DLD1 (cell line): ENCODE measurements around the gene RALY.

Experiments used
- in situ Hi-C: cut with HindIII; loops from 2 replicates; pipeline ENCODE4 v1.10.0; 2017; ENCODE audit warnings: low sequenced_read_pairs

RALY gene

GRCh38 chr20:33985830-33986229 is 7.9 kb upstream of the RALY start:
- in situ Hi-C loops, result no loop called here

- in situ Hi-C loops, result no loop called here
These were observed 7.0 kb upstream of the RALY start for GRCh38 chr20:33986560-33987216.

- in situ Hi-C loops, result no loop called here
These were observed 3.6 kb upstream of the RALY start for GRCh38 chr20:33990075-33990474.

- in situ Hi-C loops, result no loop called here
These were observed 2.2 kb upstream of the RALY start for GRCh38 chr20:33991502-33991901.

GRCh38 chr20:33992145-33992922 is 1.4 kb upstream of the RALY start:
- in situ Hi-C loops, result no loop called here

GRCh38 chr20:33992923-33993575 is 662 bp upstream of the RALY start:
- in situ Hi-C loops, result no loop called here

- in situ Hi-C loops, result no loop called here
These were observed 657 bp downstream of the RALY start for GRCh38 chr20:33994222-33994913.

GRCh38 chr20:33995053-33995831 is 1.5 kb downstream of the RALY start:
- in situ Hi-C loops, result no loop called here

- in situ Hi-C loops, result no loop called here
These were observed 5.4 kb downstream of the RALY start for GRCh38 chr20:33999025-33999649.

- in situ Hi-C loops, result no loop called here
These were observed 7.7 kb downstream of the RALY start for GRCh38 chr20:34001378-34001777.

- in situ Hi-C loops, result no loop called here
These were observed 10.5 kb downstream of the RALY start for GRCh38 chr20:34004227-34004626.

- in situ Hi-C loops, result no loop called here
These were observed 11.2 kb downstream of the RALY start for GRCh38 chr20:34004790-34005457.

GRCh38 chr20:34006619-34007018 is 12.9 kb downstream of the RALY start:
- in situ Hi-C loops, result no loop called here

- in situ Hi-C loops, result no loop called here
These were observed 14.8 kb downstream of the RALY start for GRCh38 chr20:34008477-34008876.

GRCh38 chr20:34010405-34010931 is 16.8 kb downstream of the RALY start:
- in situ Hi-C loops, result no loop called here

GRCh38 chr20:34011275-34011674 is 17.6 kb downstream of the RALY start:
- in situ Hi-C loops, result no loop called here

- in situ Hi-C loops, result no loop called here
These were observed 18.6 kb downstream of the RALY start for GRCh38 chr20:34012330-34012729.

GRCh38 chr20:34012735-34013134 is 19.0 kb downstream of the RALY start:
- in situ Hi-C loops, result no loop called here

GRCh38 chr20:34013554-34013953 is 19.8 kb downstream of the RALY start:
- in situ Hi-C loops, result no loop called here
